Effector memory CD8-positive, alpha-beta T cell (primary cell): ENCODE data around the gene WDR20.
"Not testable (repeated sequence)": the region's sequence is repeated elsewhere in the genome, so short reads cannot be mapped to it uniquely, and the experiment has no call there.

Experiments
- ATAC-seq: fragments of 150-1000 bp; cut with Tn5 transposase; replicated peaks from 2 replicates; pipeline ENCODE4 v1.10.0; 2021; ENCODE audit warnings: mild to moderate bottlenecking, moderate library complexity
- DNase-seq, 3 experiments: peaks; one replicate each; pipeline ENCODE4 v3.0.0; 2021
- H3K27ac Mint-ChIP-seq, 2 donors: one replicate each; pipeline ENCODE4 v1.8.0; 2022; ENCODE audit warnings: mild to moderate bottlenecking in 2 of 2, mixed read lengths in 2 of 2, moderate library complexity in 2 of 2
- H3K27me3 Mint-ChIP-seq, 2 donors: one replicate each; pipeline ENCODE4 v1.8.0; 2022; ENCODE audit warnings: mixed read lengths in 2 of 2
- H3K36me3 Mint-ChIP-seq: one replicate; pipeline ENCODE4 v1.8.0; 2022; ENCODE audit warnings: mild to moderate bottlenecking, moderate library complexity, mixed read lengths; ENCODE audit not compliant: insufficient read depth
- H3K4me1 Mint-ChIP-seq, 2 donors: one replicate each; pipeline ENCODE4 v1.8.0; 2022; ENCODE audit warnings: low read depth in 2 of 2, mixed read lengths in 2 of 2
- H3K4me3 Mint-ChIP-seq, 2 donors: one replicate each; pipeline ENCODE4 v1.8.0; 2022; ENCODE audit warnings: mild to moderate bottlenecking in 2 of 2, mixed read lengths in 2 of 2, moderate library complexity in 2 of 2
- H3K9me3 Mint-ChIP-seq, 2 donors: one replicate each; pipeline ENCODE4 v1.8.0; 2022; ENCODE audit warnings: mixed read lengths in 2 of 2

The WDR20 gene

DNA sequence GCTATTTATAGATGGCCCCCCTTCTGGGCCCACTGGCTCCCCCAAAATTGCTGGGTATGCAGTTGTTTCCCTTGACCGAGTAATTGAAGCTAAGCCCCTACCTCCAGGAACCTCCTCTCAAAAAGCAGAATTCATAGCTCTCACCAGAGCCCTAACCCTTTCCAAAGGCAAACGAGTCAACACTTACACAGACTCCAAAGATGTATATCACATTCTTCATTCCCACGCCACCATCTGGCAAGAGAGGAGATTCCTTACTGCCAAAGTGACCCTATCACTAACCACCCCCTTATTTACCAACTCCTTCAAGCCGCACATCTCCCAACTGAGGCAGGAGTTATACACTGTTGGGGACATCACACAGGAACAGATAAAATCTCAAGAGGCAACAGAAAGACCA, 98.4 kb downstream of the WDR20 start:
- no peaks in the 10 kb centered on the region for H3K36me3 Mint-ChIP-seq
- no peak overlapping the region for H3K27ac Mint-ChIP-seq
- H3K4me3 Mint-ChIP-seq = no peak overlapping the region
- ATAC-seq = no peak
- H3K4me1 Mint-ChIP-seq = no peaks in the 10 kb centered on the region
- H3K9me3 Mint-ChIP-seq = no peaks in the 10 kb centered on the region
- no peak for DNase-seq
- no peaks in the 10 kb centered on the region for H3K27me3 Mint-ChIP-seq

DNA sequence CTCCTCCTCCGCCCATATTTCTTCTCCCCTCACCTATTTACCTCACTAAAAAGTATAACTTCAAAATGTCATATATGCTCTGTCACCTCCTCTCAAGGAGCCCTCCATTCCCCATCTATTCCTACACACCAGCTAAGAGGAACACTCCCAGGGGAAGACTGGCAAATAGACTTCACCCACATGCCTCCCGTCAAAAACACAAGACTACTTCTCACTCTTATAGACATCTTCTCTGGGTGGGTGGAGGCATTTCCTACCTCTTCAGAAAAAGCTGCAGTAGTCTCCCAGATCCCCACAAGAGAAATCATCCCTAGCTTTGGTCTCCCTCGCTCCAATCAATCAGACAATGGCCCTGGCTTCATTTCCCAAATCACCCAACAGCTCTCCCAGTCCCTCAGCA, 99.1 kb downstream of the WDR20 start:
- Mint-ChIP-seq H3K4me1 (no peaks in the 10 kb centered on the region), H3K36me3 (no peaks in the 10 kb centered on the region), H3K4me3 (no peak overlapping the region), H3K9me3 (no peaks in the 10 kb centered on the region), H3K27me3 (no peaks in the 10 kb centered on the region), H3K27ac (no peak overlapping the region)
- ATAC-seq = no peak
- no peak for DNase-seq

DNA sequence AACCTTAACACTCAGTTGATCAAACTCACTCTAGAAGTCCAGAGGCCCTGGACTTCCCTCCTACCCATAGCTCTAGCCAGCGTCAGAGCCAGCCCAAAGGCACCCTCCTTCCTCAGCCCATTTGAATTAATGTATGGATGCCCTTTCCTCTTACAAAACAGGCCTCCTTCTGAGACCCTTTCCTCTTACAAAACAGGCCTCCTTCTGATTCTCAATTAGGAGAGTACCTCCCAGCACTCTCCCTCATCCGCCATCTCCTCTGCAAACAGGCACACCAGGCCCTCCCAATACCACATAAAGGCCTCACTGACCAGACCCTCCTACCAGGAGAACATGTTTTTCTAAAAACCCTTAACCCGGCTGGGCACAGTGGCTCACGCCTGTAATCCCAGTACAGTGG, 99.5 kb downstream of the WDR20 start:
- H3K27me3 Mint-ChIP-seq = no peaks in the 10 kb centered on the region

DNA sequence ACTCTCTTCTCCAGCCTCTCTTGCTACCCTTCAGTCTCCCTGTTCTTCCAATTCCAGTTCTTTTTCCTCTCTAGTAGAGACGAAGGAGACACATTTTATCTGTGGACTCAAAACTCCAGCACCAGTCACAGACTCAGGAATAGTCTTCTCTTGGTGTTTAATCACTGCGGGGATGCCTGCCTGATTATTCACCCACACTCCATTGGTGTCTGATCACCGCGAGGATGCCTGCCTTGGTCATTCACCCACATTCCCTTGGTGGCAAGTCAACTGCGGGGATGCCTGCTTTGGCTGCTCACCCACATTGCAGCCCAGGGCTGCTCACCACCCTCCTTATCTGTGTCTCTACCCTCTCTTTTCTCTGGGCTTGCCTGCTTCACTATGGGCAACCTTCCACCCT, 100.8 kb downstream of the WDR20 start:
- H3K4me1 Mint-ChIP-seq, H3K27me3 Mint-ChIP-seq, H3K36me3 Mint-ChIP-seq, H3K4me3 Mint-ChIP-seq, DNase-seq, H3K9me3 Mint-ChIP-seq, ATAC-seq, H3K27ac Mint-ChIP-seq: not testable (repeated sequence)

More for the DNA sequence above, 99.5 kb downstream of the WDR20 start:
- Mint-ChIP-seq H3K4me1 (no peaks in the 10 kb centered on the region), H3K36me3 (no peaks in the 10 kb centered on the region), H3K9me3 (no peaks in the 10 kb centered on the region), H3K4me3 (no peak overlapping the region), H3K27ac (no peak overlapping the region)
- ATAC-seq = no peak
- no peak for DNase-seq

DNA sequence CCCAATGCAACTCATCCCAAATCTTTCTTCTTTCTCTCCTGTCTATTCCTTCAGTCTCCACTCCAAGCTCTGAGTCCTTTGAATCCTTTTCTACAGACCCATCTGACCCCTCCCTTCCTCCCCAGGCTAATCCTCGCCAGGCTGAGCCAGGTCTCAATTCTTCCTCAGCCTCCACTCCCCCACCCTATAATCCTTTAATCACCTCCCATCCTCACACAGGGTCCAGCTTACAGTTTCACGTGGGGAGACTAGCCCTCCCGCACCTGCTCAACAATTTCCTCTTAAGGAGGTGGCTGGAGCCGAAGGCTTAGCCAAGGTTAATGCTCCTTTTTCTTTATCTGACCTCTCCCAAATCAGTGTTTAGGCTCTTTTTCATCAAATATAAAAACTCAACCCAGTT, 101.5 kb downstream of the WDR20 start:
- no peak for DNase-seq
- H3K9me3 Mint-ChIP-seq = no peaks in the 10 kb centered on the region

DNA sequence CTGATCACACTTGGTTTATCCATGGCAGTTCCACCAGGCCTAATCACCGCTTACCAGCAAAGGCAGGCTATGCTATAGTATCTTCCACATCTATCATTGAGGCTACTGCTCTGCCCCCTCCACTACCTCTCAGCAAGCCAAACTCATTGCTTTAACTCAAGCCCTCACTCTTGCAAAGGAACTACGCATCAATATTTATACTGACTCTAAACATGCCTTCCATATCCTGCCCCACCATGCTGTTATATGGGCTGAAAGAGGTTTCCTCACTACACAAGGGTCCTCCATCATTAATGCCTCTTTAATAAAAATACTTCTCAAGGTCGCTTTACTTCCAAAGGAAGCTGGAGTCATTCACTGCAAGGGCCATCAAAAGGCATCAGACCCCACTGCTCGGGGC, 104.1 kb downstream of the WDR20 start:
- not testable (repeated sequence) for H3K36me3 Mint-ChIP-seq, ATAC-seq, H3K4me3 Mint-ChIP-seq, H3K27ac Mint-ChIP-seq, H3K4me1 Mint-ChIP-seq, DNase-seq, H3K9me3 Mint-ChIP-seq, H3K27me3 Mint-ChIP-seq

More for the DNA sequence above, 101.5 kb downstream of the WDR20 start:
- Mint-ChIP-seq H3K27me3 (no peaks in the 10 kb centered on the region), H3K27ac (no peak overlapping the region), H3K4me1 (no peaks in the 10 kb centered on the region), H3K36me3 (no peaks in the 10 kb centered on the region), H3K4me3 (no peak overlapping the region)
- ATAC-seq = no peak

DNA sequence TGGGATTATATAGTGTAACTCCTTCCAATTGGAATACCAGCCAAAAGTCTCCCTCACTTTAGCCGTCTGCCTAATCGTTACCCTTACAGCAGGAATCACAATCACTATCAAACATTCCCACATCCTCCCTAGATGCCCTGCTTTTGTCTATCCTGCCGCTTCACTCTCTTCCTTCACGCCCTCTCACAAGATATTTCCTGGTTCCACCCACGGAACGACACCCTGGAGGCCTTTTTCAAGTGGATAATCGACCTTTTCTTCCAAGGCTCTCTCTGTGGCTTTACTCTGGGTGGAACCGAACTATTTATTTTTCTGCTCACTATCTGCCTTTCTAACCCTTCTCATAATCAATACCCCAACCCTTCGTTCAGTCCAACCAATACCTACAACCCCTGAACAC, 106.4 kb downstream of the WDR20 start:
- no peak for ATAC-seq
- no peaks in the 10 kb centered on the region for H3K36me3 Mint-ChIP-seq
- H3K4me3 Mint-ChIP-seq = no peak overlapping the region
- H3K4me1 Mint-ChIP-seq = no peaks in the 10 kb centered on the region
- H3K9me3 Mint-ChIP-seq = no peaks in the 10 kb centered on the region
- no peak overlapping the region for H3K27ac Mint-ChIP-seq
- H3K27me3 Mint-ChIP-seq = no peaks in the 10 kb centered on the region
- DNase-seq = no peak

DNA sequence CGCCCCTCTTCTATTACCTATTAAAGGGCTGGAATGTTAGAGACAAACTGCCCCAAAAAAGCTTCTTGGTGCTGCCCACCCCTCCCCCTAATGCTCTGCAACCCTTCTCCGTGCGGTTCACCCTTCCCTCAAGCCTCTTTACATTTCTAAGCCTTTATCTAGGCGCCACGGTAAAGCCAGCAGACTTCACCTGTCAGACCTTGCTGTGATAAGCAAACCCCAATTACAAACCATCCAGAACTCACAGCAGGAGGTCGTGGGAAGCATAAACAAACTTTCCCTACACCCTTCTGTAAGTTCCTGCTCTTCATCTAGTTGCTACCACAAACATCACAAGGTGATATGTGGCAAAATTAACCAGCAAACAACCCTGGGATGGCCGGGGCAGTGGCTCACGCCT, 108.4 kb downstream of the WDR20 start:
- DNase-seq (no peak), ATAC-seq (no peak)
- H3K36me3 Mint-ChIP-seq = no peaks in the 10 kb centered on the region
- H3K27me3 Mint-ChIP-seq = no peaks in the 10 kb centered on the region
- H3K27ac Mint-ChIP-seq = no peak overlapping the region
- H3K4me3 Mint-ChIP-seq = no peak overlapping the region
- no peaks in the 10 kb centered on the region for H3K9me3 Mint-ChIP-seq
- H3K4me1 Mint-ChIP-seq = no peaks in the 10 kb centered on the region

DNA sequence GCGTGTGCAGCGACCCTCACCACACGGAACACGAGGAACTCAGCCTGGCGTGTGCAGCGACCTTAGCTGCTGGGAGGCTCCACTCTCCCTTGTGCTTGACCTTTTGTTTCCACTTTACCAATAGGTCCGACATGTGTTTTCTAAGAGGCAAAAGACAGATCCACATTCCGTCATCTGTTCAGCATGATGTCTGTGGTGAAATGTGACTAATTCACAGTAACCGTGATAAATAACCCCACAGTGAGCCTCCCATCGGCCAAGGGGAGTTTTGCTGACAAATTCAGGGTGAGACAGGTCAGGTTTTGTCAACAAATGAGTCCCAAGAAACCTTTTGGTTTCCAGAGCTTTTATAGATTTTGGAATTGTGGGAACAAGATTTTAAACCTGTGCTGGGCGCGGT, 109.3 kb downstream of the WDR20 start:
- ATAC-seq (no peak), DNase-seq (no peak)
- H3K27ac Mint-ChIP-seq = no peak overlapping the region
- H3K36me3 Mint-ChIP-seq = no peaks in the 10 kb centered on the region
- H3K4me3 Mint-ChIP-seq = no peak overlapping the region
- H3K9me3 Mint-ChIP-seq = no peaks in the 10 kb centered on the region
- H3K27me3 Mint-ChIP-seq = no peaks in the 10 kb centered on the region
- H3K4me1 Mint-ChIP-seq = no peaks in the 10 kb centered on the region

DNA sequence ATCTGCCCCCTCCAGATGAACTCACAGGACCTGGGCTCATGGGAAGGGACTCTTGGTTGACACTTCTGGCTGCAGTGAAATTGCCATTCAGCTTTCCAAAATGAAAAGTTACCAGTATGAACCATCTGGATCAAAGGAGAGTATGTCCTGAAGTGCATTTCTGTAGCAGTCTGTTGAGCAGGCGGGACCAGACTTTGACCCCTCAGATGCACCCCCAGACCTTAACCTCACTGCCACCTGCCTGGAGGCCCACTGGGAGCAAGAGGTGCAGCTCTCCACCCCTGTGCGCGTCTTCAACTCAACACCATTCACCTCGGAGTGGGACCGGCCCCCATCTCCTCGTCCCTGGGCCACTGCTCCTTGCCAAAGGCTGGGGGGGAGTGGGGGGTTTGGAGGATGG, 110.3 kb downstream of the WDR20 start:
- Mint-ChIP-seq H3K27me3 (no peaks in the 10 kb centered on the region), H3K27ac (no peak overlapping the region), H3K4me1 (no peaks in the 10 kb centered on the region), H3K4me3 (no peak overlapping the region), H3K9me3 (no peaks in the 10 kb centered on the region), H3K36me3 (no peaks in the 10 kb centered on the region)
- DNase-seq = no peak
- no peak for ATAC-seq

DNA sequence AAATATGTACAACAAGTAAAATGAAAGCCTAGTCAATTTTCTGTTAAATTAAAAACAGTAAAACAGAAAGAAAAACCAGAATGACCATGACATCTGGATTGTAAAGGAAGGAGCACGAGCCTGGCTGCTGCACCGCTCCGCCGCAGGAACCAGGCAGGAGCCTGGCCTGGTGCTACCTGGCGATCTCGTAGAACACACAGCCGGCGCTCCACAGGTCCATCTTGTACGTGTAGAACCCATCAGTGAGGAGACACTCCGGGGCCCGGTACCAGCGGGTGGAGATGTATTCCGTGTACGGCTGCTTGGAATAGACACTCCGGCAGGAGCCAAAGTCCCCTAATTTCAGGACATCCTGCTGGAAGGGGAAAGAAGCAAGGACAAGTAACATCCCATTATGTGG, 110.9 kb downstream of the WDR20 start:
- Mint-ChIP-seq H3K36me3 (no peaks in the 10 kb centered on the region), H3K27me3 (no peaks in the 10 kb centered on the region), H3K27ac (no peak overlapping the region), H3K4me3 (no peak overlapping the region), H3K9me3 (no peaks in the 10 kb centered on the region), H3K4me1 (no peaks in the 10 kb centered on the region)
- DNase-seq (no peak), ATAC-seq (no peak)

DNA sequence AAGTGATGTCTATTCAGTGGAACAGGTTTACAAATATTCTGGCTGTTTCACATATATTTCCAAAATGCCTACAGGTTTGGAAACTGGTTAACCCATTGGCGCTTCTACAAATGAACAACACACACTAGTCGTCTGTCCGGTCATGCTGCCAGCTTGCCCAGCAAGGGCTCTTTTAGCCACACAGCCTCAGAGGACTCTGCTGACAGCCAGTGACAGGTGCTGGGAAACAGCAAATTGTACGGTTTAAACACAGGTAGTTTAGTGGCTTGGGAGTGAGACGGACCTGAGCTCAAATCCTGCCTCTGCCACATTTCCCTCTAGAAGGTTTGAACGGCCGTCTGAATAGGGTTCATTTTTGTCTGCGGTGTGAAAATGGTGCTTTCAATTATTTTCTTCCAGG, 111.5 kb downstream of the WDR20 start:
- Mint-ChIP-seq H3K27ac (no peak overlapping the region), H3K4me1 (no peaks in the 10 kb centered on the region), H3K9me3 (no peaks in the 10 kb centered on the region), H3K4me3 (no peak overlapping the region), H3K36me3 (no peaks in the 10 kb centered on the region), H3K27me3 (no peaks in the 10 kb centered on the region)
- ATAC-seq (no peak), DNase-seq (no peak)

DNA sequence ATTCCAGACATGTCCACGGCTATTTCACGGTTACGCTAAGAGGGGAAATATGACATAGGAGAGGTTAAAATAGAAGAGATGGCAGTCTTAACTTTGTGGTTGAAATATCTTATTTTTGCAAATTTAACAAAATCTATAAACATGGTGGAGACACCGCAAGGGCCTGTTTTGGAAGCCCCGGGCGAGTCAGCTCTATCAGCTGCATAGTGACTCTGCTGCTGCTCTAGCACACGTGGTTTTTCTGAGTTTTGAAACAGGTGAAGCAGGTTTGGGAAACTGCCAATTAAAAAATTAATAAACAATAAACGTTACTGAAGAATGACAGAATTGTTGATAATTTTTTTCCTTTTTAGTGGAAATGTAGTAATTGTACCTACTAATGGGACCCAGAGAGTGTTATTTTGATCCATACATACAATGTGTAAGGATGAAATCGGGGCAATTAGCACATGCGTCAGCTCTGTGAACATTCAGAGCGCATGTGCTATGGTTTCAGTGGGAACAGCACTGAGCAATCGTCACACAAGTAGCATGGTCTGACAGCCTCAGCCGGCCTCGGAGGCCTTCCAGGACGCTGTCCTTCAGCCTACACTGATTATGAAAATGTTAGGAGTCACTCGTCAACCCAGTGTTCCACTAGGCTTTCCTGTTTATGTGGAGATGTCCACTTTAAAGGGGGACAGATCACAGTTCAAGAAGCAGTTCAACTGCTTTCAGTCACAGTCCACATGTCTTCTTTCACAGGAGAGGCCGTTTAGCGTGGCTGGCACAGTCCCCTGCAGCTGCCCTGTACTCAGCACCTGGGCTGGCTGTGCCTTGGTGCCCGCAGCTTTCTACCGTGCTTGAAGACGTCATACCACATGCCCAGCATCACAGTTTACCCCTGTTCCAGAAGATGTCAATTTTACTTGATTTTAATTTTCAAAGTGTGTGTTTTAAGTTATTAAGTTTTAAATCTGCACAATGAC, 113.4 kb downstream of the WDR20 start:
- Mint-ChIP-seq H3K9me3 (no peaks in the 10 kb centered on the region), H3K4me1 (no peaks in the 10 kb centered on the region), H3K27me3 (no peaks in the 10 kb centered on the region), H3K27ac (no peak overlapping the region), H3K36me3 (no peaks in the 10 kb centered on the region), H3K4me3 (no peak overlapping the region)
- ATAC-seq (no peak), DNase-seq (no peak)

DNA sequence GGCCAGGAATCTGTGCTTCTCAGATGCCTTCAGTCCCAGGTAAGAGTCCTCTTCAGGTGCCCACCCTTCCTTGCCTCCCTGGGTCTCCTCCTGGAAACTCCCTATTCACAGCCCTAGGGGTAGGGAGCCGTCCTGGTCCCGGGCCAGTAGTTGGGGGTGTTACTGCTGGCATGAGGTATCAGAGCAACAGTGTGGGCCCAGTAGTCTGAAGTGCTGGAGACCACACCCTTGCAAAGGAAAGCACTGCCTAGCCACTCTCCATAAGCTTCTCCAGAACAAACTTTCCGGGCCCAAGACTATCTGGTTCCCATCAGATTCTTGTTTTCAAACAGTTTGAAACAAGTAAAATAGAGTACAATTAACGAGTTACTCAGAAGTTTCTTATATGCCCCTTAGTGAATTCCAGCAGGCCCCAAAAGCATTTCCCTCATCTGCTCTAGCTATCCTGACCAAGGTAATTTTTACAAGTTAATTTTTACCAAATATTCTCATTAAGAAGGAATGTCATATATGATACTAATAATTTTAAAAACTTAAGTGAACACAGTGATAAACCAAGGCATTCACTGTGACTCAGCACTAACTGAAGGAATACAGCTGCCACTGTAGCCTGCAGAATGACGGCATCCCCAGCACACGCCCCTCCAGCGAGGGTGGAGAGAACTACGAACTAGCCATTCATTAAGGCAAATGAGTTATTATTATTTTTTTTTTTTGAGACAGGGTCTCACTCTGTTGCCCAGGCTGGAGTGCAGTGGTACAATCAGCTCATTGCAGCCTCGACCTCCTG, 115.9 kb downstream of the WDR20 start:
- DNase-seq = no peak

More for the DNA sequence above, 115.9 kb downstream of the WDR20 start:
- H3K4me1 Mint-ChIP-seq = no peaks in the 10 kb centered on the region
- no peak overlapping the region for H3K27ac Mint-ChIP-seq
- no peak for ATAC-seq
- H3K9me3 Mint-ChIP-seq = no peaks in the 10 kb centered on the region
- H3K36me3 Mint-ChIP-seq = peaks cover 3% of the 10 kb centered on the region
- H3K27me3 Mint-ChIP-seq = no peaks in the 10 kb centered on the region
- no peak overlapping the region for H3K4me3 Mint-ChIP-seq
